Natural killer cell (primary cell): Measurements from ENCODE around the gene DES. TPM values are rescaled to one million over a fixed set of nuclear protein-coding genes. Genes with fewer than 3 reads are reported as not detected.

ENCODE experiments used
- ATAC-seq, 3 donors: fragments of 150-1000 bp in 2 of 3; fragments of 200-7000 bp in 1 of 3; cut with Tn5 transposase; 1 replicate in 1 of 3; 2 replicates in 2 of 3; pipeline ENCODE4 v1.10.0; 2021; ENCODE audit warnings: mild to moderate bottlenecking in 2 of 3, moderate library complexity in 2 of 3
- DNase-seq, 2 donors: peaks; one replicate each; pipeline versions ENCODE4 v3.0.0 to v3.0.0-alpha.2; 2013 to 2021; ENCODE audit warnings: mixed read lengths in 1 of 2
- H3K27ac ChIP-seq: one replicate; pipeline ENCODE4 v1.5.1; 2013; ENCODE audit warnings: mild to moderate bottlenecking, low read length
- H3K27me3 ChIP-seq: one replicate; pipeline ENCODE4 v1.6.1; 2013; ENCODE audit warnings: low read length; ENCODE audit not compliant: control insufficient read depth, insufficient read depth
- H3K36me3 ChIP-seq: one replicate; pipeline ENCODE4 v1.6.1; 2013; ENCODE audit warnings: low read length; ENCODE audit not compliant: control insufficient read depth, insufficient read depth
- H3K4me1 ChIP-seq: one replicate; pipeline ENCODE4 v1.6.1; 2013; ENCODE audit warnings: low read length; ENCODE audit not compliant: control insufficient read depth, insufficient read depth
- H3K4me3 ChIP-seq: one replicate; pipeline ENCODE4 v1.5.1; 2013; ENCODE audit warnings: low read length
- H3K9me3 ChIP-seq: one replicate; pipeline ENCODE4 v1.6.1; 2013; ENCODE audit warnings: low read length; ENCODE audit not compliant: control insufficient read depth, insufficient read depth
- H3K27ac Mint-ChIP-seq, 2 donors: one replicate each; pipeline ENCODE4 v1.8.0; 2022; ENCODE audit warnings: mild to moderate bottlenecking in 2 of 2, mixed read lengths in 2 of 2, moderate library complexity in 1 of 2
- H3K27me3 Mint-ChIP-seq, 2 donors: one replicate each; pipeline ENCODE4 v1.8.0; 2022; ENCODE audit warnings: low read depth in 2 of 2, mixed read lengths in 2 of 2
- H3K36me3 Mint-ChIP-seq: one replicate; pipeline ENCODE4 v1.8.0; 2022; ENCODE audit warnings: mixed read lengths
- H3K4me1 Mint-ChIP-seq, 2 donors: one replicate each; pipeline ENCODE4 v1.8.0; 2022; ENCODE audit warnings: mixed read lengths in 2 of 2
- H3K4me3 Mint-ChIP-seq: one replicate; pipeline ENCODE4 v1.8.0; 2022; ENCODE audit warnings: mild to moderate bottlenecking, moderate library complexity, mixed read lengths
- H3K9me3 Mint-ChIP-seq, 2 donors: one replicate each; pipeline ENCODE4 v1.8.0; 2022; ENCODE audit warnings: mixed read lengths in 2 of 2
- WGBS: methylation state at CpG from one replicate; pipeline ENCODE4 v1.1.7; 2013; ENCODE audit warnings: missing lambda C conversion rate; ENCODE audit not compliant: insufficient coverage; 5-methylcytosine and 5-hydroxymethylcytosine counted together
- intact Hi-C: fragments of 100-400 bp; cut with micrococcal nuclease; formaldehyde crosslinking; loops from one replicate; pipeline ENCODE4 v1.14.2; 2022
- total RNA-seq, 4 donors: library from RNA; stranded (reverse); fragments of 120-200 nt in 1 of 4; gene quantifications; one replicate each; pipeline versions ENCODE4 v1.2.3 to v1.2.4, GENCODE V29; 2013 to 2022
- TF ChIP-seq, protein P1 (sequence below): fragments of 200-600 bp; IDR thresholded peaks from one replicate; pipeline ENCODE4 v1.8.0; 2022; ENCODE audit warnings: antibody characterized with exemption

The DES gene
- total RNA-seq, 3 donors from 2014 or later (not counting 1 experiment from before 2014, with no cell fraction given) = not detected

DNA sequence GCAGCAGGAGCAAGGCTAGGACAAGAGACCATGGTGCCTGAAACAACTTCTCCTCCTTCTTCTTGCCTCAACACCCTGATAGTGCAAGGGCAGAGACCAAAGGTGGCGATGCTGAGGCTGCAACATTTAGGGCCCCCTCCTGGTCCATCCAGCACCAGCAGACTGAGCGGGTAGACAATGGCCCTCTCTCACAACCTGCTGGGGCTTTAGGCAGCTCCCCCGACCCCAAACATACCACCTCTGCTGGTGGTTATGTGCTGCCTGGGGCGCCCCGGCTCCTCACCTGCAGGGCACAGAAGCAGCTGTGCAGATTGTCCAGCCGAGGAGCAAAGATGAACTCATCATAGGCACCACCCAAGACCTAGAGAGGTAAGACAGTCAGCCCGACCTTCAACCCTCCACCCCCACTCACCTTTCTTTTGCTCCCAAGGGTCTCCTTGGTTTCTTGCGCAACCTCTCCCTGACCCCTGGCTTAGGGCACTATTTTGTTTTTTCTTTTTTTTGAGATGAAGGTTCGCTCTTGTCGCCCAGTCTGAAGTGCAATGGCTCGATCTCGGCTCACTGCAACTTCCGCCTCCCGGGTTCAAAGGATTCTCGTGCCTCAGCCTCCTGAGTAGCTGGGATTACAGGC is 34.0 kb upstream of the DES start:
- Histone ChIP-seq H3K9me3 (no peaks in the 10 kb centered on the region), H3K36me3 (peaks cover 52% of the 10 kb centered on the region), H3K4me3 (no peak overlapping the region), H3K27me3 (no peaks in the 10 kb centered on the region), H3K4me1 (peaks cover 18% of the 10 kb centered on the region), H3K27ac (no peak overlapping the region)
- TF ChIP-seq, protein P1, sequence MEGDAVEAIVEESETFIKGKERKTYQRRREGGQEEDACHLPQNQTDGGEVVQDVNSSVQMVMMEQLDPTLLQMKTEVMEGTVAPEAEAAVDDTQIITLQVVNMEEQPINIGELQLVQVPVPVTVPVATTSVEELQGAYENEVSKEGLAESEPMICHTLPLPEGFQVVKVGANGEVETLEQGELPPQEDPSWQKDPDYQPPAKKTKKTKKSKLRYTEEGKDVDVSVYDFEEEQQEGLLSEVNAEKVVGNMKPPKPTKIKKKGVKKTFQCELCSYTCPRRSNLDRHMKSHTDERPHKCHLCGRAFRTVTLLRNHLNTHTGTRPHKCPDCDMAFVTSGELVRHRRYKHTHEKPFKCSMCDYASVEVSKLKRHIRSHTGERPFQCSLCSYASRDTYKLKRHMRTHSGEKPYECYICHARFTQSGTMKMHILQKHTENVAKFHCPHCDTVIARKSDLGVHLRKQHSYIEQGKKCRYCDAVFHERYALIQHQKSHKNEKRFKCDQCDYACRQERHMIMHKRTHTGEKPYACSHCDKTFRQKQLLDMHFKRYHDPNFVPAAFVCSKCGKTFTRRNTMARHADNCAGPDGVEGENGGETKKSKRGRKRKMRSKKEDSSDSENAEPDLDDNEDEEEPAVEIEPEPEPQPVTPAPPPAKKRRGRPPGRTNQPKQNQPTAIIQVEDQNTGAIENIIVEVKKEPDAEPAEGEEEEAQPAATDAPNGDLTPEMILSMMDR = no peak
- H3K36me3 Mint-ChIP-seq = peaks cover 6% of the 10 kb centered on the region
- H3K9me3 Mint-ChIP-seq = no peaks in the 10 kb centered on the region
- ATAC-seq (no peak), DNase-seq (no peak)
- no peaks in the 10 kb centered on the region for H3K27me3 Mint-ChIP-seq
- peaks cover 4 to 24% of the 10 kb centered on the region in 2 donors for H3K4me1 Mint-ChIP-seq
- WGBS = 91% methylated on average over 15 of the region's 15 CpGs
- intact Hi-C loops = loop anchor here (10.0 kb wide), 1 partner anchor 209 kb away; the partner anchor contains the start of genes CNPPD1, RETREG2 and SLC23A3
- H3K4me3 Mint-ChIP-seq = no peak overlapping the region
- H3K27ac Mint-ChIP-seq = peak overlapping the region in 1 of 2 donors; percentile 58

DNA sequence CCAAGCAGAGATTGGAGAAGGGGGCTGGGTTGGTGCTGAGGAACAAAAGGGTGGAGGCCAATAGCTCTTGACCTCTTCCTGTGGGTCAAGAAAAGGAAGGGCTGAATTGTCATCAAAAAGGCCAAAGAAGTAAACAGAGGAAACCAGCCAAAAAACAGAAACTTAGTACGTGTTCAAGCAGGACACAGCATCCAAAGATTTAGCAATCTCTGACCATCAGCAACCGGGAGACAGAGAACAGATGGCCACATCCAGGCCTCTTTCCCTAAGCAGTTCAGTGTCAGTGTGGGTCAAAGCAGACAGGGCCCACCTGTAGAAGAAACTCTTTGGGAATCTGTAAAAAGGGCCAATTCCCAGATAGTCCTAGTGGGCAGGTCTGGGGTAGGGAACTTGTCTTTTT is 33.3 kb upstream of the DES start:
- ATAC-seq (no peak), DNase-seq (no peak)
- Mint-ChIP-seq H3K27me3 (no peaks in the 10 kb centered on the region), H3K36me3 (peaks cover 6% of the 10 kb centered on the region), H3K9me3 (no peaks in the 10 kb centered on the region), H3K4me1 (peaks cover 4 to 24% of the 10 kb centered on the region in 2 donors), H3K27ac (no peak overlapping the region), H3K4me3 (peak overlapping the region; percentile 51)
- Histone ChIP-seq H3K4me1 (peaks cover 18% of the 10 kb centered on the region), H3K27ac (no peak overlapping the region), H3K27me3 (no peaks in the 10 kb centered on the region), H3K36me3 (peaks cover 52% of the 10 kb centered on the region), H3K4me3 (no peak overlapping the region), H3K9me3 (no peaks in the 10 kb centered on the region)
- TF ChIP-seq, protein P1 = no peak
- WGBS = 96% methylated on average over 2 of the region's 2 CpGs
- intact Hi-C loops = loop anchor here (5.0 to 10.0 kb wide), 3 partner anchors 210 to 818 kb away; partner anchors contain the start of genes BCS1L, CNOT9, CNPPD1 and RETREG2

DNA sequence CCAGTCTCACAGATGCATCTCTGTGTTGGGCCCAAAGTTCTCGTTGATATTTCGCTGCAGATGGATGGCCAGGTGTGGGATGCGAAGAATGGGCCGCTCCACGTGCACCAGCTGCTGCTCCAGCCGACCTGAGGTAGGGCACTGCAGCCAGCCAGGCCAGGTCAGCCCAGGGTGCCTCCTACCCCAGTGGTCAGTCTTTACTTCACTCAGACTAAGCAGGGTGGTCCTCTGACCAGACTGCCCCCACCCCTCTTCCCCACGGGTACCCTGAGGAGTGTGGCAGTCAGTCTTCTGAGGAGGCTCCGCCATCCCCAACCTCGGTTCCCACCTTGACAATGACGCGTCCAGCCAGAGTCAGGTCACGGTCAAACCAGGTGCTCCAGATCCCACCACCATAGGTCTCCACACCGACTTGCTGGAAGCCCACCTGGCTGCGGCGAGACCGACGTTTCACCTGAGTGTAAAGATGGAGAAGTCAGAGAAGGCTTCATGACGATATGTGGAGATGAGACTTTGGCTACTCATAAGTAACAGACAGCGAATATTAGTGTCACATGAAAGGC is 32.1 kb upstream of the DES start:
- 97% methylated on average over 19 of the region's 19 CpGs for WGBS
- peaks cover 18% of the 10 kb centered on the region for H3K4me1 ChIP-seq
- no peak for DNase-seq
- Mint-ChIP-seq H3K36me3 (peaks cover 6% of the 10 kb centered on the region), H3K27ac (peak overlapping the region; percentile 92 to 98), H3K4me1 (peaks cover 4 to 22% of the 10 kb centered on the region in 2 donors), H3K4me3 (peak overlapping the region; percentile 91), H3K9me3 (no peaks in the 10 kb centered on the region), H3K27me3 (no peaks in the 10 kb centered on the region)
- TF ChIP-seq, protein P1 = no peak
- H3K27me3 ChIP-seq = no peaks in the 10 kb centered on the region
- intact Hi-C loops = loop anchor here (5.0 to 10.0 kb wide), 3 partner anchors 211 to 819 kb away; partner anchors contain the start of genes BCS1L, CNOT9, CNPPD1 and RETREG2
- no peak for ATAC-seq
- H3K4me3 ChIP-seq = no peak overlapping the region
- no peaks in the 10 kb centered on the region for H3K9me3 ChIP-seq
- H3K27ac ChIP-seq = no peak overlapping the region
- H3K36me3 ChIP-seq = peaks cover 45% of the 10 kb centered on the region
